ENCODE measurements around the gene TTC24.
"Not testable (repeated sequence)": the region's sequence is repeated elsewhere in the genome, so short reads cannot be mapped to it uniquely, and the experiment has no call there.

Gene TTC24

DNA sequence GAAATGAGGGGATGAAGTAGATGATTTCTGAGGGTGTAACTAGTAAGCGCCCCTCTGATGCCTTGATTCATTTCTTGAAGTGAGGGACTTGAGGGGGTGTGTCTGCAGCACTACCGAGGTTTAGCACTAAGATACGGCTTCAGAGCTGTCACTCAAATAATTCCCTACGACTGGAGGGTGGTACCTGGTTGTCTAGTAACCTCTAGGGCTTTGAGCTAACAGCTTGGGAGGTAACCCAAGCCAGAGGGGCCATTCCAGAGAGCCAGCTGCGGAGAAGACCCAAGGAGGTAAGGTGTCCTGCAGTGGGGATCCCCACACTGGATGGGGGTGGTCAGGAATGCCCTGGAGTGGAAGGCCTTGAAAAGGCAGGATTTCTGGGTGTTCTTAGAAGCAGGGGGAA lies at the start of gene TTC24:
Gene TTC24, plus strand, starts transcription at position 252 of the 400 bp plus-strand sequence. CDS start 1,642 bp downstream, outside the sequence.
- DNase-seq: no peak

DNA sequence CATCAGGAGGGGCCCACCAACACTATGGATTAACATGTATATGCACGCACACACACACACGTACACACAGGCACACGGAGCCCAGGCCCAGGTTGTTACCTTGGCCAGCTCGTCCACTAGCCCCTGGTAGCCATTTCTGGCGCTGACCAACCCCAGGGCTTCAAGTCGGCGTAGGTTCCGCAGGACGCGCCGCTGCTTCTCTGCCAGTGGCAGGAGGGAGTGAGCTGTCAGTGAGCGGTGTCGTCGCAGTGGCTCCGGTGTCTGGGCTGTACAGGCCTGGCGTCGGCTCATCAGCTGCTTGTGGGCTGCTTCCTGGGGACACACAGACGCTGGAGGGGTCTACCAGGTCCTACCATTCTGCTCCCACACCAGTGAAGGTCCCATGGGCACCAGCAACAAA lies 49.5 kb upstream of the TTC24 start:
- DNase-seq: no peak

DNA sequence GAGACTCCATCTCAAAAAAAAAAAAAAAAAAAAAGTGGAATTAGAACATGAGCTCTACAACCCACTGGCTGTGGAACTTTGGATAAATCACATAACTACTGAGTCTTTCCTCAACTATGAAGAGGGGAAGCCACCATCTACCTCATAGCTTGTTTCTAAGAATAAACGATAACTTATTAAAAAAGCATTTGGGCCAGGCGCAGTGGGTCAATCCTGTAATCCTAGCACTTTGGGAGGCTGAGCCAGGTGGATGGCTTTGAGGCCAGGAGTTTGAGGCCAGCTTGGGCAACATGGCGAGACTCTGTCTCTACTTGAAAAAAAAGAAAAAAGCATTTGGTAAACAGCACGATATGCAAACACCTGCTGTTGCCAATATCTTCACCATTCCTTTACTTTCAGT lies 47.1 kb upstream of the TTC24 start:
- no peak for DNase-seq

DNA sequence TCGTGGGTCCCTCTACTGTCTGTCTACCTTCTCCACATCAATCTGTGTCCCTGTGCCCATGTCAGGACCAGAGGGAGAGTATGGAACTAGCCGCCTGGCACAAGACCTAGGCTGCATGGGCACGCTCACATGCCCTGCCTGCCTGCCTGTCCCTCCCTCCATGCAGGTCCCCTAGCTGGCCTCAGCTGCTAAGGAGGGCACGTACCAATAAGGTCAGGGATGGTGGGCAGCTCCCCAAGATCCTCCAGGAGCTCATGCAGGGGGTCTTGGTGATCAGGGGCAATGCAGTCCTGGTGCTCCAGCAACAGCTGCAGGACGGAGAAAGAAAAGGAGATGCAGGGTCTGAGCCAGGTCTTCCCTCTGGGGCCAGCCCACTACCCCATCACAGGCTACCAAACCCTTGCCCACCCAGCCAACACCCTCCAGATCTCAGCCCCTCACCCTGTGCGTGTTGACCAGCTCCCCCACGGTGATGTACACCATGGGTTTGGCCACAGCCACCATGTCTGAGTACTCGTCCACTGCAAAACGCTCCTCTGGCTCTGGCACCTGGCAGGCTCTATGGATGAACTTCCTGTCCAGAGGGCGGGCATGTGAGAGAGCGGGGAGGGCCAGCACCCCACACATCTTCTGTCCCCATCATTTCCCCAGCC lies 45.8 kb upstream of the TTC24 start:
- no peak for DNase-seq

DNA sequence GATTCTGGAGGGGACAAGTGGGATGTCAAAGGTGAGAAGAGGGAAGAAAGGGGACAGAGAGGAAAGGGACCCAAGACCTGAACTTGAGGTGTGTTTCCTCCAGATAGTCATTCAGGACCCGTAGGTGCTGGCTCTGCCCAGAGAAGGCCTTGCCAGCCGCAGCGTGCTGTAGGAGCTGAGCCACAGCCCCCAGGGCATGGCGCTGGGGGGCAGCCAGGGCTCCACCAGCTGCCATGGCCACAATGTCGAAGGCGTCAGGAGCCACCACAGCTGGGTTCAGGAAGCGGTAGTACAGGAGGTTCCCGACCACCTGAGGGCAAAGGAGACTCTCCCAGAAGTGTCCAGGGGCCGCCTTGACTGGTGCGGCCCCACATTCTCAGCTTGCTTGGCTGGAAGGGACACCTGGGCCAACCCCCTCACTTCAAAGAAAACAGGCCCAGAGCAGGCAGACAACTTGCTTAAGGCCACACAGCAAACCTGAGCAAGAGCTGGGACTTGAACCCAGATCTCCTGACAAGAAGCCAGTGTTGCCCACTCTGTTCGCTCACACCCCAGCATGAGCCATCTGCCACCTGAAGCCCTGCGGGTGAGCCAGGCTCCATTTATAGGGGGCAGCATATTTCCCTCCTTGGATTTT lies 45.0 kb upstream of the TTC24 start:
- no peak for DNase-seq

DNA sequence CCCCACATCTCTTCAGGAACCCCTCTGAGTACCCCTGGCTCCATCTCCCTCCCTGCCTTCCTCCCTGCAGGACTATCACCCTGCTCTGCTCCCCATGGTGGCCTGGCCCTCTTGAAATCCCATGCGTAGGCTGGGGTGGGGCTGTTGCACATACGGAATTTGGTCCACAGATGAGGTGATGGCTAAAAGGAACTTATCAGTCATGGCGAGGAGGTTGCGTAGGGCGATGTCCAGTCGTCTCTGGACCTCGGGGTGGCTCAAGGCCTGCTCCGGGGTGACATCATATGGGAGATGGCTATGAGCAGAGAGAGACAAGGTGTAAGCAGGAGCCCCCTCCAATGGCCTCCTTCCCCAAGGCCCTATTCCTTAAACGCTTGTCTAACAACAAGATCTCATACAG lies 42.5 kb upstream of the TTC24 start:
- DNase-seq: no peak

DNA sequence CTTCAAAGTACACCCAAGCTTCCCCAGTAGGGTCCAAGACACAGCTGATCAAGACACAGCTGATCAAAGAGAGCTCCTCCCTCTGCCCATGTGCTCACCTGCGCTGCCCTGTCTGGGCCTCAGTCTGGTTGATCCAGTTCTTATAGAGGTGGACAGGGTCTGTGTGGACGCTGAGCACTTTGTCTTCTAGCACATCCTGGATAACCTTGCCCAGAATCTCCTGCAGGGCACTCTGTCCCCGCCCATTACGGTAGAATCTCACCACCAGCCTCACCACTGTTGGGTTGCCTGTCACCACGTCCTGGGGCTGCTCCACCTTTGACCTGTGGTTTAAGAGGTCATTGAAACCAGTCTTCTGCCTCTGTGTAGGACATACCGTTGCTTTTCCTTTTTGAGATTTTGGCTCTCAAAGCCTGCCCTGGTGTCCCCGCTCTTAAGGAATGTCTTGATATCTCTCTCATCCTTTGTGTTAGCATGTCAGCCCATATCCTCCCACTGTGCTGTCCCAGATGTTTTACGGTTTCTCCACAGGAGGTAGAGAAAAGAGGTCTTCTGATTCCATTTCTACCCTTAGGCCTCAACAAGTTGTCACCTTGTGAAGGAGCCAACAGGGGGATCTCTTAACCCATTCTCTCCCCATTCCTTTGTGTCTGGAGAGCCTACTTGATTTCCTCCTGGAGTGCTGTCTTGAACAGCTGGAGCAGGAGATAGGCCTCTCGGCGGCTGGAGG lies 40.6 kb upstream of the TTC24 start:
- DNase-seq: no peak

DNA sequence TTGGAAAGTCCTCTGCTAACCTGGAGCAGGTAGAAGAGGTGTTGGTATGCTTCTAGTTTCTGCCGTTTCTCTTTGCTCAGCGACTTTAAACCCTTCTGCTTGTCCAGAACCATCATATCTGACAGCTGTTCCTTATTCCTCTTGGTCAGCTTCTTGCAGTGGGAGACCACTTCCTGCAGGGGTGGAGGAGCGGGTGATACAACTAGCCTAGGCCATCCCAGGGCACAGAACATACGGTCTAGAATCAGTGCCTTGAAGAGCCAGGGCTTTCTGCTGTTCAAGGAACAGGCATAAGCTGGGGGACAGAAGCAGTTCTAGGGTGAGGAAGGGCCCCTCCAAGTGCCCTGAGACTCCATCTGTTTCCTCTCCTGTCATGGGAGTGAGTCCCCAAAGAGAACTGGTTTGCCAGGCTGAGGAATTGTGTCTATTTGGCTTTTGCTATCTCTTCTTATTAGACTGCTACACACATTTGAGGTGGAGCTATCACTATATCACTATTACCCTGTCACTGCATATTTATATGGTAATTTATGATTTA lies 39.6 kb upstream of the TTC24 start:
- no peak for DNase-seq

DNA sequence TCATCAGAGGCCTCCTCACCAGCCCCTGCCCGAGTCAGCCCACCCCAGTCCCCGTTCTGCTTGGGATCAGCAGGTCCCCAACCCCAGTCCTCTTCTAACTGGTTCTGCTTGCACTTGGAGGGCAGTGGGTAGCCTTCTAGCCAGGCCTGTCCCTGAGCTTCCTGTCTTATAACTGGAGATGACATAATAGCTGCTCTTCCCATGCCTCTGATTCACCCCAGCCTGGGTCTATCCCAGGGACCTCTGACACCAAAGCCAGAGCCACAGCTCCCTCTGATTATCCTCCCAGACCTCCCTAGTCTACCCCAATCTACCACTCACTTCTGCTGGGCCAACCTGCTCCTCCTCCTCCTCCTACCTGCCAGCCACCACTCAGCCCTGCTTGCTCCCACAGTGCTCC lies 38.6 kb upstream of the TTC24 start:
- no peak for DNase-seq

DNA sequence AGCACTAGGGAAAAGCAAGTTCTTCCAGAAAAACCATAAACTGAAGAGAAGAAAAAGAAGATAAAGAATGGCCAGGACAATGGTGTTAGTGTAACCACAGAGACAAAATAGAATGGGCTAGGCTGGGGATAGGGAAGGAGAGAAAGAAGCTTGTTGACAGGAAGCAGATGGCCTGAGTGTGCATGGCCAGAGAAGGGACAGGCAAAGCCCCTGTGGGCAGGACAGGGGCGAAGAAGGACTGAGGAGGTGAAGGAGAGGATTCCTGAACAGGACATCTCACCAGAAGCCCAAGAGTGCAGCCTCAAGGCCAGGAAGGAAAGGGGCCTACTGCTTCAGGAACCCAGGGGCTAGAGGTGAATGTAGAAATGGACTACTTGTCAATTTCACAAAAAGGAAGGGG lies 36.5 kb upstream of the TTC24 start:
- DNase-seq: no peak

DNA sequence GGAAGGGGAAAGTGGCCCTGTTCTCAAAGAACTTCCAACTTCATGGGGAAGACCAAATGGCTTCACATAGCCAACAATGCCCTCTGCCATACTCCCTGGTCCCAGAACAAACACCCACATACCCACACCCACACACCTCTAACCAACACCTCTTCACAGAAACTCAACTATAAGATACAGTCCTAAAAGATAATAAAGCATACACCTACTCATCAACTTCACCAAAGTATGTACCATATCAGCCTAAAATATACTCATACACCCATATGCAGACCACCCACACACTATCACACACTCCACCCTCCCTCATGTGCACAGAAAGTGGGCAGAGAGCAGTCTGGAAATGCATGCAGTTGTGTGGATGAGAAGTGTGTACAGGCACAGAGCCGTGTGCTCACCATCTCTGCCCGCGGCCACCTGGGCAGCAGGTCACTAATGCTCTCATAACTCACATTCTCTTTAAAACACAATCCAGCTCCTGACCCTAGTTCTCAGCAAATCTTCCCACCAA lies 34.9 kb upstream of the TTC24 start:
- DNase-seq: no peak

DNA sequence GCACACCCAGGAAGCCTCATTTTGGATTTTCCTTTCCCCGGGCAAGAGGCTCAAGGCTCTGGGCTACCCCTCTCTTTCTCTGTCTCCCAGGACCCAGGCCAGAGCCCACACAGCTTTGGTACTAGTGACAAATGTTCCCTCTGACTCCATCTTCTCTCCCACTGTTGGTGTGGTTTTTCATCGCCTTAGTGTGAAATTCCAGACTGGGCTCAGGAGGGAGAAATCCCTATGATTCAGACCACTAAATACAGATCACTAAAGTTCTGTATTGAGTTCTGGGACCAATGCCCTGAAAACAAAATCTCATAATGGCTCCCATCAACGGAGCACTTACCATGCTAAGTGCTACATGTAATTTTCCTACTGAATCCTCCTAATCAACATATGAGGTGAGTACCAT lies 33.3 kb upstream of the TTC24 start:
- DNase-seq: no peak

DNA sequence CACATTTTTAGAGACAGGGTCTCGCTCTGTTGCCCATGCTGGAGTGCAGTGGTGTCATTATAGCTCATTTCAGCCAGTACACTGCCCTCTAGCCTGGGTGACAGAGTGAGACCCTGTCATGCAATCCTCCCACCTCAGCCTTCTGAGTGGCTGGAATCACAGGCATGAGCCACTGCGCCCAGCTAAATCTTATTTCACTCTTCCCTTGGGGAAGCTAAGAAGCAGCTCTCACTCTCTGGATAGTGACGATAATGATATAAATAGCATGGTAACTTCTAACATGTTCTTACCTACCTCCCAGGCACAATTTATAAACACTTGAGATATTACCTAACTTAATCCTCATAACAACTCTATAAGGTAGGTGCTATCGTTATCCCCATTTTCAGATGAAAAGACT lies 32.1 kb upstream of the TTC24 start:
- no peak for DNase-seq

DNA sequence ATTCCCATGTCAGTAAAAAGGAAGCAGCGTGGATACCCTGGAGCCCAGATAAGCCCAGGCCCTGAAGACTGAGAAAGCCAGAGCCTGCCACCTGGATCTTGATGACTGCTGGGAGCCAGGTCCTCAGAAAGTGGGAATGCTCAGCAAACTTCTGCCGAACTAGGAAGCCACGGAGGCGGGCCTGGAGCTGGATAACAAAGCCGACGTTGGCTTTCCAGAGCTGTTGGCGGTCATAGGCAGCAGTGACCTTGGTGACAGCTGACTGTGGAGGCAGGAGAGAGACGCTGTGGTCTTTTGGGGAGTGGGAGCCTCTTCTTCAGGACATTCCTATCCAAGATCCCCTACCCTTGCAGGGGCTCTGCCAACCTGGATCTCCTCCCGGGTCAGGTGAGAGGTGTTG lies 31.5 kb upstream of the TTC24 start:
- DNase-seq: no peak

DNA sequence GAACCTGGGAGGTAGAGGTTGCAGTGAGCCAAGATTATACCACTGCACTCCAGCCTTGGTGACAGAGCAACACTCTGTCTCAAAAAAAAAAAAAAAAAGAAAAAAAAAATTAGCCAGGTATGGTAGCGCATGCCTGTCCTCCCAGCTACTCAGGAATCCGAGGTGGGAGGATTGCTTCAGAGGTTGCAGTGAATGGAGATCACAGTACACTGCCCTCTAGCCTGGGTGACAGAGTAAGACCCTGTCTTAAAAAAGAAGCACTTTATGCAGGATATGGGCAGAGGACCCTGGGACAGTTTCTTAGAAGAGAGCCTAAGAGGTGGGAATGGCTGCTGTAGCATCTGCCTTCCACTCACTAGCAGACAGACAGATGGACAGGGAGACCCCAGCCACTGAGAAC lies 30.1 kb upstream of the TTC24 start:
- no peak for DNase-seq

DNA sequence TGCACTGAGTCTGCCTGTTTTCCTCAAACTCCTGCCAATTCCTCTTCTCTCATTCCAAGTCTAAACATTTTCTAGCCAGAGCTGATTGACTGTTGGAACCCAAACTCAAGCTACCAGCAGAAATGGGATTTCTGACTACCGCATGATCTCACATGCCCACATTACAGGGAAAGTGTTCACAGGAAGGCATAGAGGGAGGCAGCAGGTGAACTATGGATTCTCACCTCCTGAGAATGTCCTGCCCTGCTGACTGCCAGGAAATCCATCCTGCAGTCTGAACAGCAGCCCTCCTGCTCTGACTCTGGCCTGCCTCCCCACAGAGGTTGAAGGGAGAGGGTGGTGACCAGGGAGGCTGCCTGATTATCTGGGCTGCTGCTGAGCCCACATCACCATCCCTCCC lies 29.7 kb upstream of the TTC24 start:
- no peak for DNase-seq

DNA sequence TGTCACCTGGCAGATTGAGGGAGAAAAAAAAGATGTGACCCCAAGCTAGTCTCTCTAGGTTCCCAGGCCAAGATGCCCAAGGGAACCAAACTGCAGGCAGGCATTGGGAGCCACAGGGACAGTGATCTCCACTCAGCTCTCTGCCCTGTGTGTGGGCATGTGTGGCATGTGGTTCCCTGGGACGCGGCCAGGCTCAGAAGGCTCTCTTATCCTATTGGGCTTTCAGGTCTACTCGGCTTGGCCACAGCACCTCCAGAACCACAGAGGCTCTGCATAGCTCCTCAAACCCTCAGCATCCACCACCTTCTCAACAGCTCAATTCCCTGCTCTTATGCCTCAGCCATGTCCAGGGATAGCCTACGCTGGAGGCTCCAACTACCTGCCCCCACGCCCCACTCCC lies 29.2 kb upstream of the TTC24 start:
- DNase-seq: no peak

DNA sequence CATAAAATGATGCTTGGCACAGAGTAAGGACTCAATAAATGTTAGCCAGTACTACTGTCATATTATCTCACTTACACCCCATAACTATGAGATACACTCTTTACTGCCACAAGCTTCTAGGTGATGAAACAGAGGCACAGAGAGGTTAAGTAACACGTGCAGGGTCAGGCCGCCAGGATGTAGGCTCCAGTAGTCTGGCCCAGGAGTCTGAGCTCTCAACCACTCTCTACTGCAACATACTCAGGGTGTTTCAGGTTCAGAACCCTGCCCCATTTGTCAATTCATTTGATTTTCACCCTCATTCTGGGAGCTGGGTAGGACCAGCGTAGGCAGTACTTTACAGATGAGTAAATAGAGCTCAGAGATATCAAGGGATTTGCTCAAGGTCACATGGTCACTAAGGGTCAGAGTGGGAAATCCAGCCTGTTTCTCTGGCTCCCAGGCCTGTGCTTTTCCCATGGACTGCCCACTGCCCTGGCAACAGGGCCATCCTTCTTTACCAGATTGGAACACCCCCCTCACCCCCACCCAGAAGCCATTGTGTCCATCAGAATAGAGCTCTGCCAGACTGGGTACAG lies 28.4 kb upstream of the TTC24 start:
- DNase-seq: no peak

DNA sequence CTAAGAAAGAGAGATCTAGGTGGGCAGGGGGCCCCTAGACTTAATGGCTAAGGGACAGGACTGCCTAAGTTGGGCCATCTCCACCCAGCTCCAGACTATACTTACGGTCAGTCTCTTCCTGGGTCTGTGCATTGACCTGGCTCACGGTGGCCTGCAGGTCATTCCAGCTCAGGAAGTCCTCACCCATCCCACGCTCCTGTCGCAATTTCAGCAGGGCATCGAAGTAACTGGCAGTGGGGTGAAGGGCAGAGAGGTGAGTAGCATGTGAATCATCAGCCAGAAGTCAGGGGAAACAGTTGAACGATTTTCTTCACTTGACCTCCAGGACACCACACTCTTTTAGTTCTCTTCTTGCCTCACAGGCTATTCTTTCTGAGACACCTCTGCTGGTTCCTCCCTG lies 27.7 kb upstream of the TTC24 start:
- no peak for DNase-seq

DNA sequence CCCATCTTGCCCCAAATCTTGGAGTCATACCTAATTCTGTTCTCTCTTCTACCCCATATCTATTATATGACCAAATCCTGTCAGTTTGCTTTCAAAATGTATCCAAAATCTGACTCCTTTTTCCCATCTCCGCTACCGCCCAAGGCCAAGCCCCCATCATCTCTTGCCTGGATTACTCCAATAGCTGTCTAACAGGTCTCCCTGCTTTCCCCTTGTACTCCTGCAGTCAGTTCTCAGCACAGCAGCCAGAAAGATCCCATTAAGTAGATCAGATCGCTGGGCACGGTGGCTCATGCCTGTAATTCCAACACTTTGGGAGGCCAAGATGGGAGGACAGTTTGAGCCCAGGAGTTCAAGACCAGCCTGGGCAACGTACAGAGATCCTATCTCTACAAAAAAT lies 27.0 kb upstream of the TTC24 start:
- no peak for DNase-seq

DNA sequence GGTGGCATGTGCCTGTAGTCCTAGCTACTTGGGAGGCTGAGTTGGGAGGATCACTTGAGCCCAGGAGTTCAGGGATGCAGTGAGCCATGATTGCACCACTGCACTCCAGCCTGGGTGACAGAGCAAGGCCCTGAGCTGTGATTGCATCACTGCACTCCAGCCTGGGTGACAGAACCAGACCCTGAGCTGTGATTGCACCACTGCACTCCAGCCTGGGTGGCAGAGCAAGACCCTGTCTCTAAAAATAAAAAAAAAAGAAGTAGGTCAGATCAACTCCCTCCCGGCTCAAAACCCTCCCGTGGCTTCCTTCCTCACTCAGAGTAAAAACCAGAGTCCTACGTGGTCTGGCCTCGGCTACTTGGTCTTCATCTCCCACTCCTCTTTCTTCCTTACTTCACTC lies 26.6 kb upstream of the TTC24 start:
- not testable (repeated sequence) for DNase-seq

DNA sequence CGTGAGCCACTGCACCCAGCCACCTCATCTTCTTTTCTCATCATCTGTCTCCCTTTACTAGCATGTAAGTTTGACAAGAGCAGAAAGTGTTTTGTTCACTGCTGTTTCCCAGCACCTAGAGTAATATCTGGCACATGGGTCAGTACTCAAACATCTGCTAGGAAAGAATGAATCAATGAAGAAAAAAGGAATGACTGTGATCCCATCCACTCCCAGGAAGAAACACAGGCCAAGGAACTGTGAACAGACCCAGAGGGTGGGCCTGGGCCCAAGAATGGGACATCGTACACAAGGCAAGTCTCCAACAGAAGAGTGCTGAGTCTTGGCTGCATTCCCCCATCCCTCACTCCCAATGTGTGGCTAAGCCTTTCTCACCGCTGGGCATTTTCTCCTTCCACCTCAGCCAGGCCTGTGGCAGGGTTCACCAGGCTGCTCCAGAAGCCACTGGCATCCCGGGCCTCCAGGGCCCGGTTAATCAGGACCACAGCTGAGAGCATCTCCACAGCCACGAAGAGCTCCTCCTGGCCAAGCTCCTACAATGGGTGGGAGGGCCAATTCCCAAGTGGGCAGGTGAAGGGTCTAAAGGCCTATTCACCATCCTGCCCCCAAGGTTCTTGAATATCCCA lies 25.6 kb upstream of the TTC24 start:
- DNase-seq: no peak

DNA sequence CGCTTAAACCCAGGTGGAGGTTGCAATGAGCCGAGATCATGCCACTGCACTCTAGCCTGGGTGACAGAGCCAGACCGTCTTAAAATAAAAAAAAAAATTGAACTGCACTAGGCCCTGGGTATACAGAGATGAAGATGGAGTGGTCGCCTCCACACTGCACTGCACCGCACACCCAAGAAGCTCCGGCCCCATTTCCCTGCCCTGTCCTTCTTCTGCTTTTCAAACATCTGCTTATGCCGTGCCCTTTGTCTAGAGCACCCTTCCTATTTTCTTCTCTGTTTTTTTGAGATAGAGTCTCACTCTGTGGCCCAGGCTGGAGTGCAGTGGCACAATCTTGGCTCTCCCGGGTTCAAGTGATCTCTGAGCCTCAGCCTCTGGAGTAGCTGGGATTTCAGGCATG lies 24.6 kb upstream of the TTC24 start:
- DNase-seq: no peak

Data from RPMI8226 (cell line).